Ascending aorta (tissue), 2 donors: ENCODE measurements around the gene SLC25A4. TPM values are rescaled to one million over a fixed set of nuclear protein-coding genes. Genes with fewer than 3 reads are reported as not detected.

ENCODE experiments used
- DNase-seq, 2 donors: peaks; one replicate each; pipeline ENCODE4 v3.0.0-alpha.2; 2019; ENCODE audit warnings: low spot score in 2 of 2
- H3K27ac ChIP-seq, 2 donors: fragments of 200-600 bp; sonication (generic); one replicate each; pipeline ENCODE4 v1.5.1; 2016 to 2017; ENCODE audit warnings: mild to moderate bottlenecking in 1 of 2
- H3K27me3 ChIP-seq: fragments of 200-600 bp; sonication (generic); one replicate; pipeline ENCODE4 v1.5.1; 2017
- H3K36me3 ChIP-seq, 2 donors: fragments of 200-600 bp; sonication (generic); one replicate each; pipeline ENCODE4 v1.5.1; 2016
- H3K4me1 ChIP-seq, 2 donors: fragments of 200-600 bp; sonication (generic); one replicate each; pipeline ENCODE4 v1.5.1; 2016 to 2017; ENCODE audit warnings: mild to moderate bottlenecking in 1 of 2
- H3K4me3 ChIP-seq, 2 donors: fragments of 200-600 bp; sonication (generic); one replicate each; pipeline ENCODE4 v1.5.1; 2016 to 2017; ENCODE audit warnings: mild to moderate bottlenecking in 1 of 2
- H3K9me3 ChIP-seq, 2 donors: fragments of 200-600 bp; sonication (generic); one replicate each; pipeline ENCODE4 v1.5.1; 2016
- CTCF ChIP-seq, 3 experiments: fragments of 200-600 bp in 2 of 3; fragments of 450-650 bp in 1 of 3; sonication (generic) in 2 of 3; IDR thresholded peaks; one replicate each; pipeline ENCODE4 v1.5.1; 2016 to 2019; ENCODE audit warnings: antibody characterized with exemption in 3 of 3, mild to moderate bottlenecking in 1 of 3, moderate library complexity in 1 of 3
- intact Hi-C: fragments of 100-400 bp; cut with DNase I; formaldehyde crosslinking; loops from one replicate; pipeline ENCODE4 v1.15.1; 2023
- total RNA-seq: library from RNA; depleted of rRNA; stranded (reverse); fragments of >200 nt; gene quantifications from one replicate; pipeline ENCODE4 v1.1.0, GENCODE V29; 2016

The SLC25A4 gene
- total RNA-seq, 1 donor from 2014 or later: 19.6 TPM

- Histone ChIP-seq H3K9me3 (no peaks in the 10 kb centered on the region), H3K4me1 (peaks cover 0 to 2% of the 10 kb centered on the region in 2 donors), H3K27me3 (no peaks in the 10 kb centered on the region), H3K4me3 (no peak overlapping the region), H3K27ac (no peak overlapping the region), H3K36me3 (no peaks in the 10 kb centered on the region)
- intact Hi-C loops: loop anchor here (10.0 kb wide), 1 partner anchor 133 kb away; no protein-coding TSS in a partner anchor
- no peak for DNase-seq
- TF ChIP-seq CTCF (IDR thresholded peaks at IDR 0.05): no peak
Observed at GRCh38 chr4:185137233-185137925, 5.7 kb upstream of the SLC25A4 start.

- TF ChIP-seq CTCF (IDR thresholded peaks at IDR 0.05): no peak
- intact Hi-C loops: loop anchor here (10.0 kb wide), 1 partner anchor 133 kb away; no protein-coding TSS in a partner anchor
- no peak overlapping the region for H3K27ac ChIP-seq
- H3K36me3 ChIP-seq: no peaks in the 10 kb centered on the region
- H3K4me3 ChIP-seq: no peak overlapping the region
- DNase-seq: no peak
- H3K27me3 ChIP-seq: no peaks in the 10 kb centered on the region
- peaks cover 0 to 3% of the 10 kb centered on the region in 2 donors for H3K4me1 ChIP-seq
- H3K9me3 ChIP-seq: no peaks in the 10 kb centered on the region
Observed at GRCh38 chr4:185138161-185138560, 4.9 kb upstream of the SLC25A4 start.

GRCh38 chr4:185139736-185140135, 3.3 kb upstream of the SLC25A4 start:
- Histone ChIP-seq H3K27ac (no peak overlapping the region), H3K4me3 (no peak overlapping the region), H3K9me3 (no peaks in the 10 kb centered on the region), H3K4me1 (peaks cover 3 to 6% of the 10 kb centered on the region in 2 donors), H3K36me3 (no peaks in the 10 kb centered on the region), H3K27me3 (no peaks in the 10 kb centered on the region)
- TF ChIP-seq CTCF (IDR thresholded peaks at IDR 0.05): no peak
- no peak for DNase-seq
- intact Hi-C loops: loop anchor here (5.0 to 10.0 kb wide), 3 partner anchors 135 to 1005 kb away; partner anchors contain the start of gene ACSL1

- H3K4me1 ChIP-seq: peaks cover 3 to 15% of the 10 kb centered on the region in 2 donors
- intact Hi-C loops: loop anchor here (5.0 to 10.0 kb wide), 2 partner anchors 314 to 1003 kb away; partner anchors contain the start of gene ACSL1
- DNase-seq: no peak
- no peaks in the 10 kb centered on the region for H3K9me3 ChIP-seq
- peak overlapping the region; percentile 92 to 93 for H3K27ac ChIP-seq
- H3K4me3 ChIP-seq: no peak overlapping the region
- peaks cover 3 to 9% of the 10 kb centered on the region in 2 donors for H3K36me3 ChIP-seq
- H3K27me3 ChIP-seq: no peaks in the 10 kb centered on the region
- no peak for TF ChIP-seq CTCF (IDR thresholded peaks at IDR 0.05)
Observed at GRCh38 chr4:185141777-185142176, 1.3 kb upstream of the SLC25A4 start.

- TF ChIP-seq CTCF (IDR thresholded peaks at IDR 0.05): no peak
- Histone ChIP-seq H3K4me3 (peak overlapping the region; percentile 65 to 87), H3K36me3 (peaks cover 8 to 10% of the 10 kb centered on the region in 2 donors), H3K27me3 (no peaks in the 10 kb centered on the region), H3K9me3 (no peaks in the 10 kb centered on the region), H3K27ac (peak overlapping the region; percentile 92 to 93), H3K4me1 (peaks cover 3 to 15% of the 10 kb centered on the region in 2 donors)
- DNase-seq: no peak
- intact Hi-C loops: loop anchor here (5.0 to 10.0 kb wide), 2 partner anchors 315 to 1002 kb away; partner anchors contain the start of gene ACSL1
Observed at GRCh38 chr4:185142564-185142911, 528 bp upstream of the SLC25A4 start.
